VCaP (cell line): ENCODE results near the gene ADSS2.

Source experiments
- H3K27ac ChIP-seq: fragments of 450-650 bp; 2 replicates; pipeline ENCODE4 v1.5.1; 2017
- TF ChIP-seq, protein P1 (sequence below): fragments of 450-650 bp; conservative IDR thresholded peaks from 2 replicates; pipeline ENCODE4 v1.5.1; 2017; ENCODE audit warnings: mild to moderate bottlenecking, moderate library complexity

ADSS2 gene

DNA sequence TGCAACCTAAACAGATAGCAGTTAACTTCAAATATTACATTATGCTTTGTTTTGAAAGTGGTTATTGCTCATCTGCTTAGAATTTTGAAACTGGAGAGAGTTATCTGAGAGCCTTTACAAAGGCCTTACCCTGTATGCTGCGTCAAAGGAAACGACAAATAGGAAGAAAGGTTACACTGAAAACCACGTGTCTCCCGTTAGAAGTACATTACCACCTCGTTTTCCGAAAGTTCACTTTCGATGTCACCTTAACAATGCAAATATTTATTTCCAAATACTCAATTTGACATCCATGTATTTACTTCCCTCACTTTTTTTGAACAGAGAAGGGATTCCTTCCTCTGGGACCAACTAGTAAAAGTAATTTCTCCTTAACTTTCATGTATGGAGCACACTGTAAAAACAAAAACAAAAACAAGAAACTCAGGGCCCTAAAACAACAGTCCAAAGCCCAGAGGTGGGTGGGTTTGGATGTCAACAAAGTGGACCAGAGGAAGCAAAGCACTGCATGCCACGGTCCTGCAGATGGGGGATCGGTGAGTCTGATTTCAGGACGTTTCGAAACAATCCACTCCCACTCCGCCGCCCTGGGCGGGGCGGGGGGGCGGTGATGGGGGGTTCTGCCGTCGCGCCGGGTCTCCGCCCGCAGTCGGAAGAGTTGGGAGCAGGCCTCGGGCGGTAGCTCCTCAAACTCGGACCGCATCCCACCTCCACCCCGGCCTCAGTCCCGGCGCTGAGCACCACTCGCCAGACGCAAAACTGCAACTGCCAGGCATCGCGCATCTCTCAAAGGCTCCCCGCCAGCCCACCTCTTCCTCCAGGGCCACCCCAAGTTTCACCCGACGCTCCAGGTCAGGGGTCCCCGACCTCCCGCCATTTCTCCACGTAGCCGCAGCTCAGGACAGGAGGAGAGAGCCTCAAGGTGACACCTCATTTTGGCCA, 841 bp downstream of the ADSS2 start:
- TF ChIP-seq, protein P1, sequence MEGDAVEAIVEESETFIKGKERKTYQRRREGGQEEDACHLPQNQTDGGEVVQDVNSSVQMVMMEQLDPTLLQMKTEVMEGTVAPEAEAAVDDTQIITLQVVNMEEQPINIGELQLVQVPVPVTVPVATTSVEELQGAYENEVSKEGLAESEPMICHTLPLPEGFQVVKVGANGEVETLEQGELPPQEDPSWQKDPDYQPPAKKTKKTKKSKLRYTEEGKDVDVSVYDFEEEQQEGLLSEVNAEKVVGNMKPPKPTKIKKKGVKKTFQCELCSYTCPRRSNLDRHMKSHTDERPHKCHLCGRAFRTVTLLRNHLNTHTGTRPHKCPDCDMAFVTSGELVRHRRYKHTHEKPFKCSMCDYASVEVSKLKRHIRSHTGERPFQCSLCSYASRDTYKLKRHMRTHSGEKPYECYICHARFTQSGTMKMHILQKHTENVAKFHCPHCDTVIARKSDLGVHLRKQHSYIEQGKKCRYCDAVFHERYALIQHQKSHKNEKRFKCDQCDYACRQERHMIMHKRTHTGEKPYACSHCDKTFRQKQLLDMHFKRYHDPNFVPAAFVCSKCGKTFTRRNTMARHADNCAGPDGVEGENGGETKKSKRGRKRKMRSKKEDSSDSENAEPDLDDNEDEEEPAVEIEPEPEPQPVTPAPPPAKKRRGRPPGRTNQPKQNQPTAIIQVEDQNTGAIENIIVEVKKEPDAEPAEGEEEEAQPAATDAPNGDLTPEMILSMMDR, result no peak
- peak overlapping the region; percentile 95 for H3K27ac ChIP-seq

- TF ChIP-seq, protein P1, result no peak
- peak overlapping the region; percentile 95 for H3K27ac ChIP-seq
Measured at GRCh38 chr1:244449936-244450508, 1.7 kb downstream of the ADSS2 start.

DNA sequence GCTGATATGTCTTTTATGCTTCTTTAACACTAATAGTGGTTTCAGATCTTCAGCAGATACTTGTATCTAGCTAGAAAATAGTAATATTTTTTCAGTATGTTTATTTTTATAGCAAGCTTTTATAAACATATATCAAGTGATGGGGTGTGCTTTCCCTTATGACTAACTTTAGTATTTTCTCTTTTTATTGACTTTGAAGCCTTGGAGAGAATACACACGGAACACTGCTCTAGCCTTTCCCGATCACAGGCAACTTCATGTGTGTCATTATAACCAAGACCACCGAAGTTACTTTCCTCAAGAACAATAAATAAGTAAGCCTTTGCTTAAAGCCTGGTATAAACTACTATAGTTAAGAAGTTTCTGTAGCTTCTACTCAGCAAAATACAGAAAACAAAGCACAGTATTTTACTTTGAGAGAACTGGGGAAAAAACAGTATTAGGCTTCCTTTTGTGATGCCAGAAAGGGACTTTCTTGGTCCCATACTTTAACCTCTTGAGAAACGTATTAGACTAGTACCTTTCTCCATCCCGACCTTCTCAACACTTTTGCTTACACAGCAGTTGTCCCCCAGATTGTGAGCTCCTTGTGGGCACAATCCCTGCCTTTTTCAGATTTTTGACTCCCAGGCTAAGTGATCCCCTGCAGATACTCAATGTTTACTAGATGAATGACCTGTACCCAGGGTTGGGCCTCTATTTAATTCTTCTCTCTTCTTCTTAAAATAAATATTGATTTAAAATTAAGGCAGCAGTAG, 3.3 kb downstream of the ADSS2 start:
- H3K27ac ChIP-seq, result peak overlapping the region; percentile 95
- TF ChIP-seq, protein P1, result no peak

DNA sequence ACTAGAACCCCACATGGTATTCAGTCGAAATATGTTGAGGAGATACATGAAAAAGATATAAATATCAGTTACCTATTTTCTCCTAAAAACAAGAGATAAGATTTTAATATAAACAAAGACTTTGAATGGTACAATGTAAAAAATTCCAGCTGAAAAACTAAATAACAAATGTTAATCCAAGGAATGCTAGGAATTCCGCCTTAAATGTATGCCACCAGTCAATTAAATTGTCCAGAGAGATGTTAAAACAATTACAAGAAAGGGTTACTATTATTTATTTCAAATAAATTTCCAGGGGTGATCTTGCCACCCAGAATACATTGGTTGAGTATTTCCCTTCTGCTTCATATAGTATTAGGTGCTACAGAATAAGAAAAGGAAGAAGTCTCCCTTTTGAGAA, 4.2 kb downstream of the ADSS2 start:
- H3K27ac ChIP-seq, result no peak overlapping the region
- TF ChIP-seq, protein P1, result no peak

DNA sequence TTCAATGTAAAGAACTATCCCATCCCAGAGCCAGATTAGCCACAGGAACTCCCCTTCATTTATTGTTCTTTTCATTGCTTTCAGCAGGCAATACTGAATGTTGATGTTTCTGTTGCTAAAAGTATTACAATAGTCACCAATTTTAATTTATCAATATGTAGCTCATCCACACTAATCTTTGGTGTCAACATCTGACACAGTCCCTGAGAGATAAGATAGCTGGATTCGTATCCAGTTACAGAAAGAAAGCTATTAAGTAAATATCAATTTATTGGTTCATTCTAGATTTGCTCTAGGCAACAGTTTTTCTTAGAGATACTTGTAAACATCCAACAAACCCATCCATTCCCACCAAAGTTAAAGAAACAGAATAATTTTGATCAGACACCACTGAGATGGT, 4.7 kb downstream of the ADSS2 start:
- no peak overlapping the region for H3K27ac ChIP-seq

GRCh38 chr1:244445320-244446181, 6.2 kb downstream of the ADSS2 start:
- no peak overlapping the region for H3K27ac ChIP-seq

More for the DNA sequence above, 4.7 kb downstream of the ADSS2 start:
- TF ChIP-seq, protein P1, result no peak

More at GRCh38 chr1:244445320-244446181, 6.2 kb downstream of the ADSS2 start:
- TF ChIP-seq, protein P1, result no peak
